ENCODE data around the gene CCSER1. TPM values are rescaled to one million over a fixed set of nuclear protein-coding genes. Genes with fewer than 3 reads are reported as not detected.
"Not testable (repeated sequence)": the region's sequence is repeated elsewhere in the genome, so short reads cannot be mapped to it uniquely, and the experiment has no call there.

The CCSER1 gene
- total and polyA plus RNA-seq, 4 donors = 0.18 to 2.3 (median 1.2) TPM

DNA sequence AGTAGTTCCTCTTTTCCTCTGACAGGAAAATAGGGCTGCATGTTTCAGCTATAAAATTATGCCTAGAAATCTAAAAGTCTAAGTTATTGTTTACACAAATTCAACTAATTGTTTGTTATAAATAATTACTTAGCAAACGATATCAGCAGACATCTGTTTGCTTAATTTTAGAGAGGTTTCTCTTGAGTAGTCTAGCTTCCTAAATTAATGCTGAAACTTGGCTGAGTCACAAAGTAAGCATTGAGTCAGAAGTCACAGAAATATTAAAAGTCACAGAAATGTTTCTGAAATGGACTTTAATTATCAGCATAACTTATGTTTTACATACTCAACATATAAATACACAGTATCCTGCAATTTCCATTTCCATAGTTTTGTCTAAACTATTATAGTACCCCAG is 1044.0 kb downstream of the CCSER1 start:
- Histone ChIP-seq H3K9me3 (ENCODE audit: control insufficient read depth in 4 of 4, low read length in 3 of 4) (no peaks in the 10 kb centered on the region), H3K4me3 (ENCODE audit: low read depth in 1 of 3, low read length in 3 of 3) (no peak overlapping the region), H3K27me3 (ENCODE audit: control insufficient read depth in 4 of 4, insufficient read depth in 4 of 4, low read length in 3 of 4) (no peaks in the 10 kb centered on the region), H3K9ac (ENCODE audit: low read depth in 1 of 2, low read length in 2 of 2) (no peak overlapping the region), H3K27ac (ENCODE audit: low read depth in 1 of 2, low read length in 2 of 2) (no peak overlapping the region), H3K4me1 (ENCODE audit: control insufficient read depth in 4 of 4, insufficient read depth in 4 of 4, low read length in 3 of 4) (no peaks in the 10 kb centered on the region), H3K36me3 (ENCODE audit: control insufficient read depth in 4 of 4, insufficient read depth in 3 of 4, low read depth in 1 of 4, low read length in 3 of 4) (no peaks in the 10 kb centered on the region)
- 48% methylated on average over 1 of the region's 1 CpG for WGBS
- no peak for DNase-seq (ENCODE audit: low spot score)
- no peak for TF ChIP-seq ATF3 (IDR thresholded peaks at IDR 0.05)
- no peak for TF ChIP-seq YY1 (IDR thresholded peaks at IDR 0.05)
- no peak for TF ChIP-seq FOXA1 (IDR thresholded peaks at IDR 0.05)
- TF ChIP-seq, protein P1, sequence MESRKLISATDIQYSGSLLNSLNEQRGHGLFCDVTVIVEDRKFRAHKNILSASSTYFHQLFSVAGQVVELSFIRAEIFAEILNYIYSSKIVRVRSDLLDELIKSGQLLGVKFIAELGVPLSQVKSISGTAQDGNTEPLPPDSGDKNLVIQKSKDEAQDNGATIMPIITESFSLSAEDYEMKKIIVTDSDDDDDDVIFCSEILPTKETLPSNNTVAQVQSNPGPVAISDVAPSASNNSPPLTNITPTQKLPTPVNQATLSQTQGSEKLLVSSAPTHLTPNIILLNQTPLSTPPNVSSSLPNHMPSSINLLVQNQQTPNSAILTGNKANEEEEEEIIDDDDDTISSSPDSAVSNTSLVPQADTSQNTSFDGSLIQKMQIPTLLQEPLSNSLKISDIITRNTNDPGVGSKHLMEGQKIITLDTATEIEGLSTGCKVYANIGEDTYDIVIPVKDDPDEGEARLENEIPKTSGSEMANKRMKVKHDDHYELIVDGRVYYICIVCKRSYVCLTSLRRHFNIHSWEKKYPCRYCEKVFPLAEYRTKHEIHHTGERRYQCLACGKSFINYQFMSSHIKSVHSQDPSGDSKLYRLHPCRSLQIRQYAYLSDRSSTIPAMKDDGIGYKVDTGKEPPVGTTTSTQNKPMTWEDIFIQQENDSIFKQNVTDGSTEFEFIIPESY (IDR thresholded peaks at IDR 0.05) = no peak
- TF ChIP-seq MAX (IDR thresholded peaks at IDR 0.05) = no peak
- no peak for TF ChIP-seq RXRA (IDR thresholded peaks at IDR 0.05)
- no peak for TF ChIP-seq NR2F2 (IDR thresholded peaks at IDR 0.05)
- no peak for TF ChIP-seq EGR1 (IDR thresholded peaks at IDR 0.05; ENCODE audit: low read depth in 2 of 2)
- no peak for TF ChIP-seq GABPA (IDR thresholded peaks at IDR 0.05 in 1 of 2, conservative IDR thresholded peaks at IDR 0.05 in 1 of 2)
- TF ChIP-seq HNF4A (conservative IDR thresholded peaks at IDR 0.05) = no peak
- no peak for TF ChIP-seq TAF1 (conservative IDR thresholded peaks at IDR 0.05)
- TF ChIP-seq FOXA2 (IDR thresholded peaks at IDR 0.05) = no peak
- TF ChIP-seq, protein P2, sequence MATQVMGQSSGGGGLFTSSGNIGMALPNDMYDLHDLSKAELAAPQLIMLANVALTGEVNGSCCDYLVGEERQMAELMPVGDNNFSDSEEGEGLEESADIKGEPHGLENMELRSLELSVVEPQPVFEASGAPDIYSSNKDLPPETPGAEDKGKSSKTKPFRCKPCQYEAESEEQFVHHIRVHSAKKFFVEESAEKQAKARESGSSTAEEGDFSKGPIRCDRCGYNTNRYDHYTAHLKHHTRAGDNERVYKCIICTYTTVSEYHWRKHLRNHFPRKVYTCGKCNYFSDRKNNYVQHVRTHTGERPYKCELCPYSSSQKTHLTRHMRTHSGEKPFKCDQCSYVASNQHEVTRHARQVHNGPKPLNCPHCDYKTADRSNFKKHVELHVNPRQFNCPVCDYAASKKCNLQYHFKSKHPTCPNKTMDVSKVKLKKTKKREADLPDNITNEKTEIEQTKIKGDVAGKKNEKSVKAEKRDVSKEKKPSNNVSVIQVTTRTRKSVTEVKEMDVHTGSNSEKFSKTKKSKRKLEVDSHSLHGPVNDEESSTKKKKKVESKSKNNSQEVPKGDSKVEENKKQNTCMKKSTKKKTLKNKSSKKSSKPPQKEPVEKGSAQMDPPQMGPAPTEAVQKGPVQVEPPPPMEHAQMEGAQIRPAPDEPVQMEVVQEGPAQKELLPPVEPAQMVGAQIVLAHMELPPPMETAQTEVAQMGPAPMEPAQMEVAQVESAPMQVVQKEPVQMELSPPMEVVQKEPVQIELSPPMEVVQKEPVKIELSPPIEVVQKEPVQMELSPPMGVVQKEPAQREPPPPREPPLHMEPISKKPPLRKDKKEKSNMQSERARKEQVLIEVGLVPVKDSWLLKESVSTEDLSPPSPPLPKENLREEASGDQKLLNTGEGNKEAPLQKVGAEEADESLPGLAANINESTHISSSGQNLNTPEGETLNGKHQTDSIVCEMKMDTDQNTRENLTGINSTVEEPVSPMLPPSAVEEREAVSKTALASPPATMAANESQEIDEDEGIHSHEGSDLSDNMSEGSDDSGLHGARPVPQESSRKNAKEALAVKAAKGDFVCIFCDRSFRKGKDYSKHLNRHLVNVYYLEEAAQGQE (IDR thresholded peaks at IDR 0.05) = no peak

DNA sequence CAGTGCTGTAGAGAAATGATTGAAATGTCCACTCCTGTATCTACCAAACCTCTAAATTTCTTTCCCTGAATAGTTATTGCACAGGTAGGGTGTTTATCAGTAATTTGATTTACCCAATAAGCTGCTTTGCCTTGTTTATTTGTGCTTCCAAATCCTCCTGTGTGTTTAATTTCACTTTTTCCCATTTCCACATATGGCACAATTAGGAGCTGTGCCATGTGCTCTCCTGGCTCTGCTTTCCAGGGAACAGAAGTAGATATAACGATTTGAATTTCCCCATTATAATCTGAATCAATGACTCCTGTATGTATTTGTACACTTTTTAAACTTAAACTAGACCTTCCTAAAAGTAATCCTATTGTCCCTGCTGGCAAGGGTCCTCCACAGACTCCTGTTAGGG is 1057.9 kb downstream of the CCSER1 start:
- WGBS = 73% methylated on average over 1 of the region's 1 CpG
- not testable (repeated sequence) for DNase-seq (ENCODE audit: low spot score); H3K27me3 ChIP-seq (ENCODE audit: control insufficient read depth in 4 of 4, insufficient read depth in 4 of 4, low read length in 3 of 4); H3K27ac ChIP-seq (ENCODE audit: low read depth in 1 of 2, low read length in 2 of 2); H3K36me3 ChIP-seq (ENCODE audit: control insufficient read depth in 4 of 4, insufficient read depth in 3 of 4, low read depth in 1 of 4, low read length in 3 of 4); H3K9me3 ChIP-seq (ENCODE audit: control insufficient read depth in 4 of 4, low read length in 3 of 4); H3K9ac ChIP-seq (ENCODE audit: low read depth in 1 of 2, low read length in 2 of 2); H3K4me3 ChIP-seq (ENCODE audit: low read depth in 1 of 3, low read length in 3 of 3); H3K4me1 ChIP-seq (ENCODE audit: control insufficient read depth in 4 of 4, insufficient read depth in 4 of 4, low read length in 3 of 4)

- DNase-seq (ENCODE audit: low spot score) = no peak
- H3K36me3 ChIP-seq (ENCODE audit: control insufficient read depth in 4 of 4, insufficient read depth in 3 of 4, low read depth in 1 of 4, low read length in 3 of 4) = no peaks in the 10 kb centered on the region
Observed at GRCh38 chr4:91198951-91199350, 1071.8 kb downstream of the CCSER1 start.

More at GRCh38 chr4:91198951-91199350, 1071.8 kb downstream of the CCSER1 start:
- Histone ChIP-seq H3K4me3 (ENCODE audit: low read depth in 1 of 3, low read length in 3 of 3) (peak overlapping the region in 2 of 3 donors; percentile 2 to 28), H3K27me3 (ENCODE audit: control insufficient read depth in 4 of 4, insufficient read depth in 4 of 4, low read length in 3 of 4) (no peaks in the 10 kb centered on the region), H3K4me1 (ENCODE audit: control insufficient read depth in 4 of 4, insufficient read depth in 4 of 4, low read length in 3 of 4) (peaks cover 0 to 3% (median 0%) of the 10 kb centered on the region in 4 donors), H3K9me3 (ENCODE audit: control insufficient read depth in 4 of 4, low read length in 3 of 4) (no peaks in the 10 kb centered on the region), H3K27ac (ENCODE audit: low read depth in 1 of 2, low read length in 2 of 2) (no peak overlapping the region), H3K9ac (ENCODE audit: low read depth in 1 of 2, low read length in 2 of 2) (no peak overlapping the region)
- TF ChIP-seq SP1 (IDR thresholded peaks at IDR 0.05) (no peak), HNF4A (conservative IDR thresholded peaks at IDR 0.05) (no peak), JUND (IDR thresholded peaks at IDR 0.05) (no peak)
- 71% methylated on average over 4 of the region's 4 CpGs for WGBS

Measured in liver (tissue), 9 donors.